ENCODE results near the gene MFAP2.

The MFAP2 gene

DNA sequence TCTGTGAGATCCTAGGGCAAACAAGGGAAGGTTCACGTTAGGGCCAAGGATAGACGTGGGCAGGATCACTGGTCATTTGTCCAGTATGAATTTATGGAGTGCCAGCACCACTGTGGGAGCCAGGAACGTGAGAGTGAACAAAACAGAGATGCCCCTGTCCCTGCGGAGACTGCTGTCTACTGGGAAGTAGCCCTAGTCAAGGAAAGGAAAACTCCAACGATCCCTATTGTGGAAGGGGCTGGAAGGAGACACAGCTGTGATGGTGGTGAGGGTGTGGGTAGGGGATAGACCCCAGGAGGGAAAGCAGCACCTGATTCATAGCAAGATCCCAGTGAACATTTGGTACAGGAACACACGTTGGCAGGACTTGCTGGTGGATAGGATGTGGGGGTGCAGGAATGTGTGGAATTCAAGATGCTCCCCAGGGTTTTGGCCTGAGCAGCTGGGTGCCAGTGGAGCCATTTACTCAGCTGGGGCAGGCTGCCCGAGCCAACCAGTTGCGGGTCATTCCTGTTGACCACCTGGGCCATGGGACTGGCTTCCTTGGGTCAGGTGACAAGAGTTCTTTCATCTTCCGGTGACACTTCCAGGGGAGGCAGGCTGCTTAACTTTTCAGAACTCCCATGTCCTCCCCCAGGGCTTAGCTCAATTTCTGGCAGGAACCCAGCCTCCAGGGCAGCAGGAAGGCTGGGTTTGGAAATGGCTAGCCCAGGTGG lies 32.5 kb upstream of the MFAP2 start:
- peak; percentile 36 for TF ChIP-seq ZIC2 (tag by site-specific recombination; IDR thresholded peaks at IDR 0.05)
- no peak for TF ChIP-seq ZNF302 (tag by site-specific recombination; IDR thresholded peaks at IDR 0.05; ENCODE audit: low read depth)
- no peak for TF ChIP-seq ZNF169 (tag by site-specific recombination; IDR thresholded peaks at IDR 0.05)
- 0 out of 2 replicates have a peak, but pooled peaks have one; percentile 12 for TF ChIP-seq GLIS2 (tag by site-specific recombination; IDR thresholded peaks at IDR 0.05)
- peak; percentile 91 for TF ChIP-seq ZBTB48 (tag by site-specific recombination; IDR thresholded peaks at IDR 0.05)
- TF ChIP-seq ZNF48 (tag by site-specific recombination; IDR thresholded peaks at IDR 0.05), result no peak
- TF ChIP-seq ZNF324 (tag by site-specific recombination; IDR thresholded peaks at IDR 0.05), result no peak
- peak; percentile 97 for TF ChIP-seq GLIS1 (tag by site-specific recombination; IDR thresholded peaks at IDR 0.05)
- peaks cover 0 to 5% of the 10 kb centered on the region in 2 experiments; a peak in 1 of 3 replicates for H3K36me3 ChIP-seq (ENCODE audit: control insufficient read depth in 2 of 2, insufficient read depth in 1 of 2, low read length in 2 of 2)
- POLR2A ChIA-PET, result interaction anchor here (0.9 to 1.2 kb wide), 3 partner anchors 8 to 52 kb away, joined by 3 read pairs; no protein-coding TSS in a partner anchor

DNA sequence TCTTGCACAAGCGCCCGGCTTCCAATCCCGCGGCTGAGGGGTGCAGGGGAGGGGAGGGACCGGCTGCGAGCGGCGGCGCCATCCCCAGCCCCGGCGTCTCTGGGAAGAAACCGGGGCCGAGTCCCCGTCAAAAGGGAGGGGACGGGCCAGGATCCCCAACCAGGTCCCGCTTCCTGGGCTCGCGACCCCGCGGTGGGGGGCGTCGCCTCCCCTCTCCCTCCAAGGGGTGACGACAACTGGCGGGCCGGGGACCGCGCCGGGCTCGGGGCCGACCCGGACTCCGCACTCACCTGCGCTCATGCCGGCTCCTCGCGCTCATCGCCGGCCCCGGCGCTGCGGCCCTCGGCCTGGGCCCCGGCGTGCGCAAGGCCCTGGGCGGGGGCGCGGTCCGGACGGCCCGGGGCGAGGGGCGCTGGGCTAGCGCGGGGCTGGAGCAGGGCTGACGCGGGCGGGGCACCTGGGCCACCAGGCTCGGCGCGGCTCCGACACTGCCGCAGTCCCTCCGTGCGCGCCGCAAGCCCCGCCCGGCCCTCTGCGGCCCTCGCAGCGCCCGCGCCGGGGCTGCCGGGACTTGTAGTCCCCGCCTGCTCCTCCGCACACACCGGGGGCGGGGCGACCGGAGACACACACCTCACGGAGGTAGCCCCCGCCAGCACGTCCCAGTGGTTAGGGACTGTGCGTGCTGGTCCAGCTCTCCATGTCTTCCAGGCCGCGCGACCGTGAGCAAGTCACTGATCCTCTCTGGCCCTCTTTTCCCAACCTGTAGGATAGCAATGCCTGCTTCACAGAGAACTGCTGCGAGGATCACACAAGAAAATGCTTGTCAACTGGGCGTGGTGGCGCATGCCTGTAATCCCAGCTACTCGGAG lies 31.3 kb upstream of the MFAP2 start, which contains the start of gene ATP13A2:
TSS of gene ATP13A2 (minus strand) at position 490 of the 869 bp plus-strand sequence. CDS start at position 300, 190 bp downstream.
- Histone ChIP-seq H3K27ac (ENCODE audit: extremely low read depth, low read depth, low read length) (peak within 1 kb of the TSS; percentile 62; the same call in 1 of the 2 replicates), H3K9me3 (ENCODE audit: control insufficient read depth, insufficient read depth, low read depth, low read length) (no peaks in the 10 kb centered on the region), H3K4me3 (ENCODE audit: low read depth, low read length) (peak within 1 kb of the TSS; percentile 77), H3K4me1 (ENCODE audit: control insufficient read depth, insufficient read depth, low read length) (peaks cover 2% of the 10 kb centered on the region; the same call in 1 of the 2 replicates), H3K36me3 (ENCODE audit: control insufficient read depth in 2 of 2, insufficient read depth in 1 of 2, low read length in 2 of 2) (peaks cover 0 to 3% of the 10 kb centered on the region in 2 experiments; a peak in 1 of 3 replicates)
- POLR2A ChIA-PET, result interaction anchor here (0.7 to 1.0 kb wide), 4 partner anchors 9 to 47 kb away, joined by 3 to 5 read pairs (median 3); no protein-coding TSS in a partner anchor
- CTCF ChIA-PET, result no interaction called here
- no peak for TF ChIP-seq ZNF223 (tag by site-specific recombination; IDR thresholded peaks at IDR 0.05)
- TF ChIP-seq, protein P1, sequence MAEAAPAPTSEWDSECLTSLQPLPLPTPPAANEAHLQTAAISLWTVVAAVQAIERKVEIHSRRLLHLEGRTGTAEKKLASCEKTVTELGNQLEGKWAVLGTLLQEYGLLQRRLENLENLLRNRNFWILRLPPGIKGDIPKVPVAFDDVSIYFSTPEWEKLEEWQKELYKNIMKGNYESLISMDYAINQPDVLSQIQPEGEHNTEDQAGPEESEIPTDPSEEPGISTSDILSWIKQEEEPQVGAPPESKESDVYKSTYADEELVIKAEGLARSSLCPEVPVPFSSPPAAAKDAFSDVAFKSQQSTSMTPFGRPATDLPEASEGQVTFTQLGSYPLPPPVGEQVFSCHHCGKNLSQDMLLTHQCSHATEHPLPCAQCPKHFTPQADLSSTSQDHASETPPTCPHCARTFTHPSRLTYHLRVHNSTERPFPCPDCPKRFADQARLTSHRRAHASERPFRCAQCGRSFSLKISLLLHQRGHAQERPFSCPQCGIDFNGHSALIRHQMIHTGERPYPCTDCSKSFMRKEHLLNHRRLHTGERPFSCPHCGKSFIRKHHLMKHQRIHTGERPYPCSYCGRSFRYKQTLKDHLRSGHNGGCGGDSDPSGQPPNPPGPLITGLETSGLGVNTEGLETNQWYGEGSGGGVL (tag by site-specific recombination; IDR thresholded peaks at IDR 0.05), result peak; percentile 46; the same call in 1 of the 2 replicates
- TF ChIP-seq, protein P2, sequence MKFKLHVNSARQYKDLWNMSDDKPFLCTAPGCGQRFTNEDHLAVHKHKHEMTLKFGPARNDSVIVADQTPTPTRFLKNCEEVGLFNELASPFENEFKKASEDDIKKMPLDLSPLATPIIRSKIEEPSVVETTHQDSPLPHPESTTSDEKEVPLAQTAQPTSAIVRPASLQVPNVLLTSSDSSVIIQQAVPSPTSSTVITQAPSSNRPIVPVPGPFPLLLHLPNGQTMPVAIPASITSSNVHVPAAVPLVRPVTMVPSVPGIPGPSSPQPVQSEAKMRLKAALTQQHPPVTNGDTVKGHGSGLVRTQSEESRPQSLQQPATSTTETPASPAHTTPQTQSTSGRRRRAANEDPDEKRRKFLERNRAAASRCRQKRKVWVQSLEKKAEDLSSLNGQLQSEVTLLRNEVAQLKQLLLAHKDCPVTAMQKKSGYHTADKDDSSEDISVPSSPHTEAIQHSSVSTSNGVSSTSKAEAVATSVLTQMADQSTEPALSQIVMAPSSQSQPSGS (tag by site-specific recombination; IDR thresholded peaks at IDR 0.05; ENCODE audit: low read depth), result no peak
- TF ChIP-seq ZNF785 (tag by site-specific recombination; IDR thresholded peaks at IDR 0.05), result no peak
- peak; percentile 40 for TF ChIP-seq KLF1 (tag by site-specific recombination; IDR thresholded peaks at IDR 0.05)
- TF ChIP-seq ZNF776 (tag by site-specific recombination; IDR thresholded peaks at IDR 0.05; ENCODE audit: borderline replicate concordance), result no peak
- no peak for TF ChIP-seq ZNF10 (tag by site-specific recombination; IDR thresholded peaks at IDR 0.05)
- no peak for TF ChIP-seq ZNF175 (tag by site-specific recombination; IDR thresholded peaks at IDR 0.05)
- no peak for TF ChIP-seq YY1 (tag by site-specific recombination; IDR thresholded peaks at IDR 0.05)
- 0 out of 2 replicates have a peak, but pooled peaks have one; percentile 44 for TF ChIP-seq ZNF2 (tag by site-specific recombination; IDR thresholded peaks at IDR 0.05)
- TF ChIP-seq SETDB1 (IDR thresholded peaks at IDR 0.05; ENCODE audit: insufficient read length, low read length), result no peak
- TF ChIP-seq, protein P3, sequence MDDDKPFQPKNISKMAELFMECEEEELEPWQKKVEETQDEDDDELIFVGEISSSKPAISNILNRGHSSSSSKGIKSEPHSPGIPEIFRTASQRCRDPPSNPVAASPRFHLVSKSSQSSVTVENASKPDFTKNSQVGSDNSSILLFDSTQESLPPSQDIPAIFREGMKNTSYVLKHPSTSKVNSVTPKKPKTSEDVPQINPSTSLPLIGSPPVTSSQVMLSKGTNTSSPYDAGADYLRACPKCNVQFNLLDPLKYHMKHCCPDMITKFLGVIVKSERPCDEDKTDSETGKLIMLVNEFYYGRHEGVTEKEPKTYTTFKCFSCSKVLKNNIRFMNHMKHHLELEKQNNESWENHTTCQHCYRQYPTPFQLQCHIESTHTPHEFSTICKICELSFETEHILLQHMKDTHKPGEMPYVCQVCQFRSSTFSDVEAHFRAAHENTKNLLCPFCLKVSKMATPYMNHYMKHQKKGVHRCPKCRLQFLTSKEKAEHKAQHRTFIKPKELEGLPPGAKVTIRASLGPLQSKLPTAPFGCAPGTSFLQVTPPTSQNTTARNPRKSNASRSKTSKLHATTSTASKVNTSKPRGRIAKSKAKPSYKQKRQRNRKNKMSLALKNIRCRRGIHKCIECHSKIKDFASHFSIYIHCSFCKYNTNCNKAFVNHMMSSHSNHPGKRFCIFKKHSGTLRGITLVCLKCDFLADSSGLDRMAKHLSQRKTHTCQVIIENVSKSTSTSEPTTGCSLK (tag by site-specific recombination; IDR thresholded peaks at IDR 0.05), result no peak
- TF ChIP-seq ZNF266 (tag by site-specific recombination; IDR thresholded peaks at IDR 0.05; ENCODE audit: low read depth), result no peak
- TF ChIP-seq, protein P4, sequence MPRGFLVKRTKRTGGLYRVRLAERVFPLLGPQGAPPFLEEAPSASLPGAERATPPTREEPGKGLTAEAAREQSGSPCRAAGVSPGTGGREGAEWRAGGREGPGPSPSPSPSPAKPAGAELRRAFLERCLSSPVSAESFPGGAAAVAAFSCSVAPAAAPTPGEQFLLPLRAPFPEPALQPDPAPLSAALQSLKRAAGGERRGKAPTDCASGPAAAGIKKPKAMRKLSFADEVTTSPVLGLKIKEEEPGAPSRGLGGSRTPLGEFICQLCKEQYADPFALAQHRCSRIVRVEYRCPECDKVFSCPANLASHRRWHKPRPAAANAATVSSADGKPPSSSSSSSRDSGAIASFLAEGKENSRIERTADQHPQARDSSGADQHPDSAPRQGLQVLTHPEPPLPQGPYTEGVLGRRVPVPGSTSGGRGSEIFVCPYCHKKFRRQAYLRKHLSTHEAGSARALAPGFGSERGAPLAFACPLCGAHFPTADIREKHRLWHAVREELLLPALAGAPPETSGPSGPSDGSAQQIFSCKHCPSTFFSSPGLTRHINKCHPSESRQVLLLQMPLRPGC (tag by site-specific recombination; IDR thresholded peaks at IDR 0.05), result no peak
- no peak for TF ChIP-seq HOXA7 (CRISPR knock-in tag; IDR thresholded peaks at IDR 0.05; ENCODE audit: borderline replicate concordance)
- no peak for TF ChIP-seq ZNF354C (tag by site-specific recombination; IDR thresholded peaks at IDR 0.05; ENCODE audit: borderline replicate concordance, low read depth)
- TF ChIP-seq ZBTB20 (tag by site-specific recombination; IDR thresholded peaks at IDR 0.05), result peak; percentile 54; the same call in 1 of the 2 replicates
- no peak for TF ChIP-seq ZNF341 (tag by site-specific recombination; IDR thresholded peaks at IDR 0.05; ENCODE audit: low read depth)

More for the DNA sequence above, 32.5 kb upstream of the MFAP2 start:
- CTCF ChIA-PET, result interaction anchor here (0.6 to 1.8 kb wide), 4 partner anchors 26 to 51 kb away, joined by 3 to 10 read pairs (median 4); no protein-coding TSS in a partner anchor
- no peak overlapping the region for H3K27ac ChIP-seq (ENCODE audit: extremely low read depth, low read depth, low read length)
- peaks cover 2% of the 10 kb centered on the region; the same call in 1 of the 2 replicates for H3K4me1 ChIP-seq (ENCODE audit: control insufficient read depth, insufficient read depth, low read length)
- no peaks in the 10 kb centered on the region for H3K9me3 ChIP-seq (ENCODE audit: control insufficient read depth, insufficient read depth, low read depth, low read length)
- H3K4me3 ChIP-seq (ENCODE audit: low read depth, low read length), result no peak overlapping the region

All from HEK293 (cell line).